ENCODE results near the gene SMYD4. TPM values are rescaled to one million over a fixed set of nuclear protein-coding genes. Genes with fewer than 3 reads are reported as not detected.

Gene SMYD4
- total RNA-seq, 1 donor from 2014 or later = 42.9 TPM

- no peak for DNase-seq (ENCODE audit: low spot score)
These were observed 96.8 kb downstream of the SMYD4 start for GRCh38 chr17:1732833-1733321.

GRCh38 chr17:1732241-1732832 lies 97.4 kb downstream of the SMYD4 start:
- DNase-seq (ENCODE audit: low spot score) = no peak

- DNase-seq (ENCODE audit: low spot score) = no peak
These were observed 98.6 kb downstream of the SMYD4 start for GRCh38 chr17:1731194-1731506.

- no peak for DNase-seq (ENCODE audit: low spot score)
These were observed 99.1 kb downstream of the SMYD4 start for GRCh38 chr17:1730326-1731193.

GRCh38 chr17:1729966-1730325 lies 99.8 kb downstream of the SMYD4 start:
- DNase-seq (ENCODE audit: low spot score) = no peak

Other genes with a start within 250 kb of the SMYD4 start
- 11.6 TPM for gene SLC43A2, start 201.1 kb downstream of the SMYD4 start, total RNA-seq (ENCODE audit: insufficient read depth, low replicate concordance)
- gene SCARF1, start 184.2 kb downstream of the SMYD4 start, total RNA-seq (ENCODE audit: insufficient read depth, low replicate concordance) = 8.4 TPM
- gene RILP, start 180.0 kb downstream of the SMYD4 start, total RNA-seq (ENCODE audit: insufficient read depth, low replicate concordance) = 3.4 TPM
- 87.6 TPM for gene PRPF8, start 145.0 kb downstream of the SMYD4 start, total RNA-seq (ENCODE audit: insufficient read depth, low replicate concordance)
- 5.8 TPM for gene TLCD2, start 119.5 kb downstream of the SMYD4 start, total RNA-seq (ENCODE audit: insufficient read depth, low replicate concordance)
- gene WDR81, start 105.2 kb downstream of the SMYD4 start, total RNA-seq (ENCODE audit: insufficient read depth, low replicate concordance) = 12.0 TPM
- gene SERPINF2, start 87.0 kb downstream of the SMYD4 start, total RNA-seq (ENCODE audit: insufficient read depth, low replicate concordance) = 0.72 TPM
- gene SERPINF1, start 67.8 kb downstream of the SMYD4 start, total RNA-seq (ENCODE audit: insufficient read depth, low replicate concordance) = 191 TPM
- 22.4 TPM for gene RPA1, start 103 bp upstream of the SMYD4 start, total RNA-seq (ENCODE audit: insufficient read depth, low replicate concordance)
- gene RTN4RL1, start 195.4 kb upstream of the SMYD4 start, total RNA-seq (ENCODE audit: insufficient read depth, low replicate concordance) = not detected
- 13.0 TPM for gene DPH1, start 200.3 kb upstream of the SMYD4 start, total RNA-seq (ENCODE audit: insufficient read depth, low replicate concordance)
- 22.6 TPM for gene OVCA2, start 212.1 kb upstream of the SMYD4 start, total RNA-seq (ENCODE audit: insufficient read depth, low replicate concordance)
- 19.0 TPM for gene HIC1, start 225.2 kb upstream of the SMYD4 start, total RNA-seq (ENCODE audit: insufficient read depth, low replicate concordance)